ENCODE results near the gene LHX4. TPM values are rescaled to one million over a fixed set of nuclear protein-coding genes. Genes with fewer than 3 reads are reported as not detected.
A peak's percentile ranks its signal among the peaks of the same experiment; 100 is the strongest.

Gene LHX4
- total RNA-seq, 1 donor from 2014 or later: not detected

GRCh38 chr1:180248731-180249681 is 18.9 kb downstream of the LHX4 start:
- Mint-ChIP-seq H3K27me3 (peaks cover 3% of the 10 kb centered on the region), H3K4me3 (no peak overlapping the region), H3K36me3 (ENCODE audit: low read depth) (no peaks in the 10 kb centered on the region), H3K4me1 (peaks cover 10% of the 10 kb centered on the region), H3K27ac (no peak overlapping the region), H3K9me3 (no peaks in the 10 kb centered on the region)
- DNase-seq: no peak
- intact Hi-C loops (cut with micrococcal nuclease): no loop called here

- Mint-ChIP-seq H3K4me3 (no peak overlapping the region), H3K36me3 (ENCODE audit: low read depth) (no peaks in the 10 kb centered on the region), H3K4me1 (peaks cover 10% of the 10 kb centered on the region), H3K27me3 (no peaks in the 10 kb centered on the region), H3K9me3 (no peaks in the 10 kb centered on the region), H3K27ac (no peak overlapping the region)
- intact Hi-C loops (cut with micrococcal nuclease): no loop called here
- no peak for DNase-seq
Observed at GRCh38 chr1:180249725-180250498, 19.8 kb downstream of the LHX4 start.

GRCh38 chr1:180250499-180250770 is 20.4 kb downstream of the LHX4 start:
- Mint-ChIP-seq H3K4me3 (no peak overlapping the region), H3K36me3 (ENCODE audit: low read depth) (no peaks in the 10 kb centered on the region), H3K27ac (no peak overlapping the region), H3K9me3 (no peaks in the 10 kb centered on the region), H3K4me1 (peaks cover 10% of the 10 kb centered on the region), H3K27me3 (no peaks in the 10 kb centered on the region)
- no peak for DNase-seq
- intact Hi-C loops (cut with micrococcal nuclease): no loop called here

GRCh38 chr1:180250883-180251509 is 20.9 kb downstream of the LHX4 start:
- H3K4me1 Mint-ChIP-seq: peaks cover 10% of the 10 kb centered on the region
- intact Hi-C loops (cut with micrococcal nuclease): no loop called here
- DNase-seq: no peak

GRCh38 chr1:180251526-180252305 is 21.7 kb downstream of the LHX4 start:
- Mint-ChIP-seq H3K27ac (no peak overlapping the region), H3K27me3 (no peaks in the 10 kb centered on the region), H3K4me1 (peaks cover 10% of the 10 kb centered on the region), H3K4me3 (no peak overlapping the region), H3K36me3 (ENCODE audit: low read depth) (no peaks in the 10 kb centered on the region), H3K9me3 (no peaks in the 10 kb centered on the region)
- intact Hi-C loops (cut with micrococcal nuclease): loop anchor here (1.0 kb wide), 3 partner anchors 165 to 231 kb away; no protein-coding TSS in a partner anchor
- DNase-seq: no peak

More at GRCh38 chr1:180250883-180251509, 20.9 kb downstream of the LHX4 start:
- Mint-ChIP-seq H3K9me3 (no peaks in the 10 kb centered on the region), H3K36me3 (ENCODE audit: low read depth) (no peaks in the 10 kb centered on the region), H3K27ac (no peak overlapping the region), H3K27me3 (no peaks in the 10 kb centered on the region), H3K4me3 (no peak overlapping the region)

GRCh38 chr1:180252638-180253536 is 22.8 kb downstream of the LHX4 start:
- H3K4me3 Mint-ChIP-seq: no peak overlapping the region
- H3K27ac Mint-ChIP-seq: no peak overlapping the region
- intact Hi-C loops (cut with micrococcal nuclease): loop anchor here (1.0 kb wide), 3 partner anchors 163 to 229 kb away; no protein-coding TSS in a partner anchor
- no peaks in the 10 kb centered on the region for H3K36me3 Mint-ChIP-seq (ENCODE audit: low read depth)
- no peaks in the 10 kb centered on the region for H3K27me3 Mint-ChIP-seq
- peaks cover 7% of the 10 kb centered on the region for H3K4me1 Mint-ChIP-seq
- H3K9me3 Mint-ChIP-seq: no peaks in the 10 kb centered on the region
- peak; percentile 93 for DNase-seq

- Mint-ChIP-seq H3K4me3 (no peak overlapping the region), H3K36me3 (ENCODE audit: low read depth) (no peaks in the 10 kb centered on the region)
Observed at GRCh38 chr1:180253585-180254495, 23.8 kb downstream of the LHX4 start.

GRCh38 chr1:180254496-180254819 is 24.4 kb downstream of the LHX4 start:
- DNase-seq: no peak
- Mint-ChIP-seq H3K27me3 (no peaks in the 10 kb centered on the region), H3K27ac (no peak overlapping the region), H3K4me1 (peaks cover 7% of the 10 kb centered on the region), H3K9me3 (no peaks in the 10 kb centered on the region), H3K4me3 (no peak overlapping the region), H3K36me3 (ENCODE audit: low read depth) (no peaks in the 10 kb centered on the region)
- intact Hi-C loops (cut with micrococcal nuclease): no loop called here

More at GRCh38 chr1:180253585-180254495, 23.8 kb downstream of the LHX4 start:
- no peak for DNase-seq
- intact Hi-C loops (cut with micrococcal nuclease): no loop called here
- no peaks in the 10 kb centered on the region for H3K27me3 Mint-ChIP-seq
- H3K27ac Mint-ChIP-seq: no peak overlapping the region
- H3K9me3 Mint-ChIP-seq: no peaks in the 10 kb centered on the region
- H3K4me1 Mint-ChIP-seq: peaks cover 7% of the 10 kb centered on the region

GRCh38 chr1:180254854-180255253 is 24.8 kb downstream of the LHX4 start:
- intact Hi-C loops (cut with micrococcal nuclease): no loop called here
- Mint-ChIP-seq H3K36me3 (ENCODE audit: low read depth) (no peaks in the 10 kb centered on the region), H3K27me3 (no peaks in the 10 kb centered on the region), H3K4me3 (no peak overlapping the region), H3K4me1 (peaks cover 7% of the 10 kb centered on the region), H3K27ac (no peak overlapping the region), H3K9me3 (no peaks in the 10 kb centered on the region)
- DNase-seq: no peak

GRCh38 chr1:180255536-180256340 is 25.7 kb downstream of the LHX4 start:
- H3K36me3 Mint-ChIP-seq (ENCODE audit: low read depth): no peaks in the 10 kb centered on the region
- H3K27me3 Mint-ChIP-seq: no peaks in the 10 kb centered on the region
- no peak overlapping the region for H3K27ac Mint-ChIP-seq
- H3K4me1 Mint-ChIP-seq: peaks cover 4% of the 10 kb centered on the region
- intact Hi-C loops (cut with micrococcal nuclease): no loop called here
- H3K4me3 Mint-ChIP-seq: no peak overlapping the region
- no peak for DNase-seq
- H3K9me3 Mint-ChIP-seq: no peaks in the 10 kb centered on the region

- peaks cover 4% of the 10 kb centered on the region for H3K4me1 Mint-ChIP-seq
- H3K27me3 Mint-ChIP-seq: no peaks in the 10 kb centered on the region
- no peaks in the 10 kb centered on the region for H3K9me3 Mint-ChIP-seq
- intact Hi-C loops (cut with micrococcal nuclease): no loop called here
- H3K36me3 Mint-ChIP-seq (ENCODE audit: low read depth): no peaks in the 10 kb centered on the region
- no peak overlapping the region for H3K27ac Mint-ChIP-seq
- H3K4me3 Mint-ChIP-seq: no peak overlapping the region
- no peak for DNase-seq
Observed at GRCh38 chr1:180256341-180257027, 26.4 kb downstream of the LHX4 start.
